Keratinocyte (primary cell): Measurements from ENCODE around the gene CCDC80. TPM values are rescaled to one million over a fixed set of nuclear protein-coding genes. Genes with fewer than 3 reads are reported as not detected.

Experiments used
- DNase-seq: peaks from one replicate; pipeline ENCODE4 v3.0.0-alpha.2; 2011; ENCODE audit warnings: low read depth, missing footprints, low spot score
- FAIRE-seq: peaks from 2 replicates; lab custom pipeline; 2011; peaks lifted over from hg19 to GRCh38; lab: Jason Lieb, UNC
- H2AFZ ChIP-seq: 2 replicates; pipeline ENCODE4 v1.6.0; 2012; ENCODE audit warnings: low read length, control low read depth, inconsistent platforms; ENCODE audit not compliant: control insufficient read depth
- H3K27ac ChIP-seq: 2 replicates; pipeline ENCODE4 v1.5.1; 2011; ENCODE audit warnings: low read length; ENCODE audit not compliant: control insufficient read depth, insufficient read depth
- H3K27me3 ChIP-seq: 3 replicates; pipeline ENCODE4 v1.6.0; 2011; ENCODE audit warnings: low read length; ENCODE audit not compliant: control insufficient read depth, insufficient read depth; ENCODE audit errors: extremely low read depth
- H3K36me3 ChIP-seq, 2 experiments: 2 replicates in 1 of 2; 3 replicates in 1 of 2; pipeline ENCODE4 v1.5.1; 2011; ENCODE audit warnings: low read length in 2 of 2, mild to moderate bottlenecking in 1 of 2; ENCODE audit not compliant: control insufficient read depth in 2 of 2, insufficient read depth in 2 of 2; ENCODE audit errors: extremely low read depth in 1 of 2
- H3K4me1 ChIP-seq: 3 replicates; pipeline ENCODE4 v1.5.1; 2011; ENCODE audit warnings: low read length; ENCODE audit not compliant: control insufficient read depth, insufficient read depth; ENCODE audit errors: extremely low read depth
- H3K4me2 ChIP-seq: 3 replicates; pipeline ENCODE4 v1.6.0; 2011; ENCODE audit warnings: low read depth, low read length; ENCODE audit not compliant: control insufficient read depth, insufficient read depth; ENCODE audit errors: extremely low read depth
- H3K4me3 ChIP-seq, 3 experiments: fragments of 200-600 bp in 1 of 3; sonication (generic) in 1 of 3; 2 replicates in 2 of 3; 3 replicates in 1 of 3; pipeline ENCODE4 v1.5.1; 2011 to 2016; ENCODE audit warnings: low read length in 3 of 3, mild to moderate bottlenecking in 3 of 3, control low read depth in 2 of 3, inconsistent platforms in 1 of 3, low read depth in 1 of 3, mixed read lengths in 1 of 3, mixed run types in 1 of 3, moderate library complexity in 1 of 3; ENCODE audit not compliant: control insufficient read depth in 2 of 3, insufficient read depth in 2 of 3; ENCODE audit errors: extremely low read depth in 1 of 3
- H3K79me2 ChIP-seq: 2 replicates; pipeline ENCODE4 v1.6.0; 2012; ENCODE audit warnings: low read length; ENCODE audit not compliant: control insufficient read depth, insufficient read depth
- H3K9ac ChIP-seq: 3 replicates; pipeline ENCODE4 v1.6.0; 2011; ENCODE audit warnings: low read length; ENCODE audit not compliant: control insufficient read depth, insufficient read depth; ENCODE audit errors: extremely low read depth
- H3K9me1 ChIP-seq: 3 replicates; pipeline ENCODE4 v1.6.0; 2011; ENCODE audit warnings: low read length; ENCODE audit not compliant: control insufficient read depth, insufficient read depth; ENCODE audit errors: extremely low read depth
- H3K9me3 ChIP-seq: 2 replicates; pipeline ENCODE4 v1.5.1; 2012; ENCODE audit warnings: low read depth, low read length; ENCODE audit not compliant: control insufficient read depth
- H4K20me1 ChIP-seq: 3 replicates; pipeline ENCODE4 v1.6.0; 2011; ENCODE audit warnings: low read length; ENCODE audit not compliant: control insufficient read depth, insufficient read depth; ENCODE audit errors: extremely low read depth
- EZH2 ChIP-seq: IDR thresholded peaks from one replicate; pipeline ENCODE4 v1.6.1; 2012; ENCODE audit warnings: inconsistent platforms, mild to moderate bottlenecking, low read length, moderate library complexity
- dilution Hi-C: fragments of 300-500 bp; cut with MboI; formaldehyde crosslinking; loops from one replicate; pipeline ENCODE4 v1.7.0; 2020; ENCODE audit warnings: low sequenced_read_pairs; ENCODE audit not compliant: extremely low pct_ligation_motif_present
- polyA plus RNA-seq, 5 experiments: library from polyadenylated mRNA; depleted of rRNA in 3 of 5; stranded (reverse) in 3 of 5; stranded (forward) in 1 of 5; unstranded in 1 of 5; fragments of >200 nt; gene quantifications; 1 replicate in 1 of 5; 2 replicates in 3 of 5; 3 replicates in 1 of 5; pipeline versions ENCODE4 v1.2.1 to v1.2.3, GENCODE V29; 2011 to 2012; ENCODE audit warnings: missing spikeins in 2 of 5, low read depth in 1 of 5, low replicate concordance in 1 of 5
- TF ChIP-seq, protein P1 (sequence below), 3 experiments: IDR thresholded peaks in 1 of 3; conservative IDR thresholded peaks in 1 of 3; optimal IDR thresholded peaks in 1 of 3; 2 replicates in 2 of 3; 3 replicates in 1 of 3; pipeline versions ENCODE3 to v1.5.1; 2011; ENCODE audit warnings: low read length in 3 of 3, mild to moderate bottlenecking in 3 of 3, moderate library complexity in 2 of 3, control low read depth in 1 of 3, inconsistent platforms in 1 of 3; ENCODE audit not compliant: insufficient read depth in 2 of 3; ENCODE audit errors: extremely low read depth in 1 of 3

CCDC80 gene
- polyA plus RNA-seq, 1 donor (not counting 4 experiments of a cell fraction or from before 2014, with no cell fraction given): 12.8 TPM

GRCh38 chr3:112611752-112612515 is 29.0 kb downstream of the CCDC80 start:
- Histone ChIP-seq H3K79me2 (no peaks in the 10 kb centered on the region), H3K27ac (no peak overlapping the region), H3K9me3 (no peaks in the 10 kb centered on the region), H3K9ac (no peak overlapping the region), H3K4me1 (no peaks in the 10 kb centered on the region), H3K4me3 (no peak overlapping the region), H3K27me3 (no peaks in the 10 kb centered on the region), H2AFZ (no peak overlapping the region), H3K4me2 (no peak overlapping the region), H3K36me3 (peaks cover 0 to 2% of the 10 kb centered on the region in 2 experiments), H4K20me1 (no peaks in the 10 kb centered on the region), H3K9me1 (no peaks in the 10 kb centered on the region)
- no peak for FAIRE-seq
- dilution Hi-C loops: no loop called here
- DNase-seq: no peak
- no peak for TF ChIP-seq EZH2
- TF ChIP-seq, protein P1, sequence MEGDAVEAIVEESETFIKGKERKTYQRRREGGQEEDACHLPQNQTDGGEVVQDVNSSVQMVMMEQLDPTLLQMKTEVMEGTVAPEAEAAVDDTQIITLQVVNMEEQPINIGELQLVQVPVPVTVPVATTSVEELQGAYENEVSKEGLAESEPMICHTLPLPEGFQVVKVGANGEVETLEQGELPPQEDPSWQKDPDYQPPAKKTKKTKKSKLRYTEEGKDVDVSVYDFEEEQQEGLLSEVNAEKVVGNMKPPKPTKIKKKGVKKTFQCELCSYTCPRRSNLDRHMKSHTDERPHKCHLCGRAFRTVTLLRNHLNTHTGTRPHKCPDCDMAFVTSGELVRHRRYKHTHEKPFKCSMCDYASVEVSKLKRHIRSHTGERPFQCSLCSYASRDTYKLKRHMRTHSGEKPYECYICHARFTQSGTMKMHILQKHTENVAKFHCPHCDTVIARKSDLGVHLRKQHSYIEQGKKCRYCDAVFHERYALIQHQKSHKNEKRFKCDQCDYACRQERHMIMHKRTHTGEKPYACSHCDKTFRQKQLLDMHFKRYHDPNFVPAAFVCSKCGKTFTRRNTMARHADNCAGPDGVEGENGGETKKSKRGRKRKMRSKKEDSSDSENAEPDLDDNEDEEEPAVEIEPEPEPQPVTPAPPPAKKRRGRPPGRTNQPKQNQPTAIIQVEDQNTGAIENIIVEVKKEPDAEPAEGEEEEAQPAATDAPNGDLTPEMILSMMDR (optimal IDR thresholded peaks at IDR 0.05 in 1 of 3, IDR thresholded peaks at IDR 0.05 in 1 of 3, conservative IDR thresholded peaks at IDR 0.05 in 1 of 3; ENCODE audit: extremely low read depth in 1 of 3, insufficient read depth in 2 of 3, low read length in 3 of 3): no peak

DNA sequence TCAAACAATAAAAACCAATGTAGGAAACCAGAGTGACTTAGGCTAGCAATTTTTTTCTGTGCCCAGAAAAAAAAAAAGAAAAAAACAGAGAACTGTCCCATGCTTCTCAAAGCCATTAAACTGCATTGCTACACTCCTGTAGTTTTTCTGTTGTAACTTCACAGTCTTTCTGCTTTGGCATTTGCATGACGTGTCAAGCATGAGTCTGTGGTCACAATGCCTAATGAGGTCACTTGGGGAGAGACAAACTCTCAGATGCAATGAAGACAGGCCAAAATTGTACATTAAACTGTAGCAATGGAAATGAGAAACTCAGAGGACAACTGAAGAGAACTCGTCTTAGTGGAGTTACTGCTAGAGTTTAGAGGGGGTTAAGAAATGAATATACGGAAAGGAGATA is 30.8 kb downstream of the CCDC80 start:
- no peaks in the 10 kb centered on the region for H3K27me3 ChIP-seq
- H3K4me3 ChIP-seq: no peak overlapping the region
- TF ChIP-seq EZH2: no peak
- TF ChIP-seq, protein P1 (optimal IDR thresholded peaks at IDR 0.05 in 1 of 3, IDR thresholded peaks at IDR 0.05 in 1 of 3, conservative IDR thresholded peaks at IDR 0.05 in 1 of 3; ENCODE audit: extremely low read depth in 1 of 3, insufficient read depth in 2 of 3, low read length in 3 of 3): no peak
- DNase-seq (no peak), FAIRE-seq (no peak)
- H3K9ac ChIP-seq: no peak overlapping the region
- dilution Hi-C loops: no loop called here
- no peaks in the 10 kb centered on the region for H4K20me1 ChIP-seq
- H3K36me3 ChIP-seq: no peaks in the 10 kb centered on the region
- no peaks in the 10 kb centered on the region for H3K4me1 ChIP-seq
- no peaks in the 10 kb centered on the region for H3K79me2 ChIP-seq
- H3K4me2 ChIP-seq: no peak overlapping the region
- no peak overlapping the region for H2AFZ ChIP-seq
- H3K27ac ChIP-seq: no peak overlapping the region
- H3K9me3 ChIP-seq: no peaks in the 10 kb centered on the region
- no peaks in the 10 kb centered on the region for H3K9me1 ChIP-seq
